HepG2 (cell line): ENCODE data around the gene DNAJC12.

Experiments used
- CTCF ChIP-seq: sonication (generic); formaldehyde crosslinking; IDR thresholded peaks from 2 replicates; pipeline ENCODE4 v1.5.0; 2020; ENCODE audit warnings: mild to moderate bottlenecking, missing genetic modification reagents, moderate library complexity
- EP300 ChIP-seq, 3 experiments: sonication (generic) in 1 of 3; formaldehyde crosslinking in 1 of 3; IDR thresholded peaks; 2 replicates each; pipeline versions ENCODE4 v1.5.1 to v1.6.1; 2011 to 2020; ENCODE audit warnings: low read depth in 2 of 3, low read length in 2 of 3, borderline replicate concordance in 1 of 3, improper control_type of control experiment in 1 of 3, mild to moderate bottlenecking in 1 of 3, missing genetic modification reagents in 1 of 3, moderate library complexity in 1 of 3
- SIN3A ChIP-seq: IDR thresholded peaks from 2 replicates; pipeline ENCODE4 v1.6.1; 2011; ENCODE audit warnings: low read depth, mild to moderate bottlenecking, control low read depth, low read length, borderline replicate concordance
- SP2 ChIP-seq: sonication (generic); formaldehyde crosslinking; IDR thresholded peaks from 2 replicates; pipeline ENCODE4 v1.5.1; 2020; ENCODE audit warnings: mild to moderate bottlenecking, missing genetic modification reagents
- TBL1XR1 ChIP-seq: fragments of 150-350 bp; IDR thresholded peaks from 2 replicates; pipeline ENCODE4 v1.6.1; 2014; ENCODE audit warnings: borderline replicate concordance, low read length; ENCODE audit not compliant: partially characterized antibody
- TCF7 ChIP-seq: sonication (generic); IDR thresholded peaks from 2 replicates; pipeline ENCODE4 v1.6.1; 2016; ENCODE audit warnings: antibody characterized with exemption, low read depth
- ZFAT ChIP-seq: sonication (generic); formaldehyde crosslinking; conservative IDR thresholded peaks from 2 replicates; pipeline ENCODE4 v1.8.1; 2023; ENCODE audit warnings: missing genetic modification reagents, inconsistent platforms
- ZNF143 ChIP-seq: sonication (generic); formaldehyde crosslinking; IDR thresholded peaks from 2 replicates; pipeline ENCODE4 v1.4.0; 2020; ENCODE audit warnings: missing genetic modification reagents

GRCh38 chr10:67869996-67870395 is 32.0 kb upstream of the DNAJC12 start:
- no peak for TF ChIP-seq CTCF (CRISPR knock-in tag)
- no peak for TF ChIP-seq TBL1XR1
- no peak for TF ChIP-seq EP300 (IDR thresholded peaks at IDR 0.05; ENCODE audit: low read depth in 2 of 2, low read length in 2 of 2)
- TF ChIP-seq EP300 (CRISPR knock-in tag; IDR thresholded peaks at IDR 0.05; ENCODE audit: borderline replicate concordance): no peak
- TF ChIP-seq TCF7: no peak
- TF ChIP-seq ZNF143 (CRISPR knock-in tag): no peak
- TF ChIP-seq SP2 (CRISPR knock-in tag): no peak
- no peak for TF ChIP-seq SIN3A
- TF ChIP-seq ZFAT: no peak
